ENCODE measurements around the gene CACNA1S.

- TF ChIP-seq, protein P1, sequence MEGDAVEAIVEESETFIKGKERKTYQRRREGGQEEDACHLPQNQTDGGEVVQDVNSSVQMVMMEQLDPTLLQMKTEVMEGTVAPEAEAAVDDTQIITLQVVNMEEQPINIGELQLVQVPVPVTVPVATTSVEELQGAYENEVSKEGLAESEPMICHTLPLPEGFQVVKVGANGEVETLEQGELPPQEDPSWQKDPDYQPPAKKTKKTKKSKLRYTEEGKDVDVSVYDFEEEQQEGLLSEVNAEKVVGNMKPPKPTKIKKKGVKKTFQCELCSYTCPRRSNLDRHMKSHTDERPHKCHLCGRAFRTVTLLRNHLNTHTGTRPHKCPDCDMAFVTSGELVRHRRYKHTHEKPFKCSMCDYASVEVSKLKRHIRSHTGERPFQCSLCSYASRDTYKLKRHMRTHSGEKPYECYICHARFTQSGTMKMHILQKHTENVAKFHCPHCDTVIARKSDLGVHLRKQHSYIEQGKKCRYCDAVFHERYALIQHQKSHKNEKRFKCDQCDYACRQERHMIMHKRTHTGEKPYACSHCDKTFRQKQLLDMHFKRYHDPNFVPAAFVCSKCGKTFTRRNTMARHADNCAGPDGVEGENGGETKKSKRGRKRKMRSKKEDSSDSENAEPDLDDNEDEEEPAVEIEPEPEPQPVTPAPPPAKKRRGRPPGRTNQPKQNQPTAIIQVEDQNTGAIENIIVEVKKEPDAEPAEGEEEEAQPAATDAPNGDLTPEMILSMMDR (IDR thresholded peaks at IDR 0.05; ENCODE audit: low read depth, low read length): no peak
- no peak for TF ChIP-seq POLR2A (IDR thresholded peaks at IDR 0.05; ENCODE audit: extremely low read depth, insufficient read length)
These were observed 62.9 kb downstream of the CACNA1S start for GRCh38 chr1:201049248-201049831.

All from NB4 (cell line).